Gastroesophageal sphincter (tissue), 4 donors: ENCODE results near the gene GOLGA6L10. TPM values are rescaled to one million over a fixed set of nuclear protein-coding genes. Genes with fewer than 3 reads are reported as not detected.
"Not testable (repeated sequence)": the region's sequence is repeated elsewhere in the genome, so short reads cannot be mapped to it uniquely, and the experiment has no call there.

Experiments used
- ATAC-seq: fragments of 150-250 bp; one replicate; pipeline ENCODE4 v1.9.1; 2016; ENCODE audit warnings: mild to moderate bottlenecking, moderate library complexity
- H3K27ac ChIP-seq, 4 donors: fragments of 200-600 bp; sonication (generic) in 3 of 4; 1 replicate in 3 of 4; 2 replicates in 1 of 4; pipeline ENCODE4 v1.5.1; 2016 to 2019
- H3K27me3 ChIP-seq: fragments of 200-600 bp; sonication (generic); one replicate; pipeline ENCODE4 v1.5.1; 2019
- H3K36me3 ChIP-seq, 2 donors: fragments of 200-600 bp; sonication (generic); one replicate each; pipeline ENCODE4 v1.5.1; 2019; ENCODE audit warnings: control low read depth in 1 of 2
- H3K4me1 ChIP-seq, 3 donors: fragments of 200-600 bp; sonication (generic); 1 replicate in 2 of 3; 2 replicates in 1 of 3; pipeline ENCODE4 v1.5.1; 2016 to 2019; ENCODE audit warnings: control low read depth in 2 of 3
- H3K4me3 ChIP-seq, 2 donors: fragments of 200-600 bp; sonication (generic); one replicate each; pipeline ENCODE4 v1.5.1; 2019; ENCODE audit warnings: mild to moderate bottlenecking in 1 of 2, moderate library complexity in 1 of 2
- H3K9me3 ChIP-seq, 3 donors: fragments of 200-600 bp; sonication (generic); one replicate each; pipeline ENCODE4 v1.5.1; 2017 to 2019; ENCODE audit warnings: control low read depth in 2 of 3
- WGBS, 2 donors: methylation state at CpG; one replicate each; pipeline ENCODE4 v1.1.5; 2018; ENCODE audit warnings: low coverage in 1 of 2; 5-methylcytosine and 5-hydroxymethylcytosine counted together
- total RNA-seq, 4 donors: library from RNA; depleted of rRNA; stranded (reverse); fragments of >200 nt; gene quantifications; one replicate each; pipeline ENCODE4 v1.1.0, GENCODE V29; 2016
- TF ChIP-seq, protein P1 (sequence below), 4 experiments: fragments of 200-600 bp in 2 of 4; fragments of 450-650 bp in 2 of 4; sonication (generic) in 1 of 4; IDR thresholded peaks; one replicate each; pipeline ENCODE4 v1.5.1; 2017 to 2019; ENCODE audit warnings: antibody characterized with exemption in 4 of 4, mild to moderate bottlenecking in 2 of 4, moderate library complexity in 2 of 4

GOLGA6L10 gene
- total RNA-seq, 4 donors from 2014 or later: 0.15 to 1.2 (median 0.87) TPM

GRCh38 chr15:82342632-82343374, 6.5 kb downstream of the GOLGA6L10 start:
- not testable (repeated sequence) for H3K27me3 ChIP-seq, H3K27ac ChIP-seq, H3K4me1 ChIP-seq, H3K9me3 ChIP-seq, ATAC-seq, H3K36me3 ChIP-seq, H3K4me3 ChIP-seq
- WGBS, 2 donors: 83% methylated on average over 4 of the region's 11 CpGs
- TF ChIP-seq, protein P1, sequence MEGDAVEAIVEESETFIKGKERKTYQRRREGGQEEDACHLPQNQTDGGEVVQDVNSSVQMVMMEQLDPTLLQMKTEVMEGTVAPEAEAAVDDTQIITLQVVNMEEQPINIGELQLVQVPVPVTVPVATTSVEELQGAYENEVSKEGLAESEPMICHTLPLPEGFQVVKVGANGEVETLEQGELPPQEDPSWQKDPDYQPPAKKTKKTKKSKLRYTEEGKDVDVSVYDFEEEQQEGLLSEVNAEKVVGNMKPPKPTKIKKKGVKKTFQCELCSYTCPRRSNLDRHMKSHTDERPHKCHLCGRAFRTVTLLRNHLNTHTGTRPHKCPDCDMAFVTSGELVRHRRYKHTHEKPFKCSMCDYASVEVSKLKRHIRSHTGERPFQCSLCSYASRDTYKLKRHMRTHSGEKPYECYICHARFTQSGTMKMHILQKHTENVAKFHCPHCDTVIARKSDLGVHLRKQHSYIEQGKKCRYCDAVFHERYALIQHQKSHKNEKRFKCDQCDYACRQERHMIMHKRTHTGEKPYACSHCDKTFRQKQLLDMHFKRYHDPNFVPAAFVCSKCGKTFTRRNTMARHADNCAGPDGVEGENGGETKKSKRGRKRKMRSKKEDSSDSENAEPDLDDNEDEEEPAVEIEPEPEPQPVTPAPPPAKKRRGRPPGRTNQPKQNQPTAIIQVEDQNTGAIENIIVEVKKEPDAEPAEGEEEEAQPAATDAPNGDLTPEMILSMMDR (IDR thresholded peaks at IDR 0.05): peak in 2 of 4 experiments; percentile 27 to 41

DNA sequence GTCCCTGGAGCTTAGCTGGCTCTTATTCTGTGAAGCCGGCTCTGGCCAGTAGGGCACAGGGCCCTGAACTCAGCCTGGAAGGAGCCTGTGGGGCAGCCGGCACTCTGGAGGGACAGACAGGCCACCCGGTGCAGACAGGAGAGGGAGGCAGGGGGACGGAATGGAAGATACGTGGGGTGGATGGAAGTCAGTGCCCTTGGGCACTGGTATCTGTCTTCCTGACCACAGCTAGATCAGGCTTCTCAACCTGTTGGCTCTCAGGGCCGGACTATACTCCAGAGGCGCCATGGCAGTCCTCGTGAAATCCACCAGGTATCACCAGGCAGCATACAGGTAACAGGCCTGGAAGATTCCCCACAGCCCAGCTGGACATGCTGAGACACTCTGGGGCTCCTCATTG, 10.7 kb downstream of the GOLGA6L10 start:
- H3K9me3 ChIP-seq, H3K4me1 ChIP-seq, H3K36me3 ChIP-seq, H3K27me3 ChIP-seq, H3K27ac ChIP-seq, H3K4me3 ChIP-seq, ATAC-seq: not testable (repeated sequence)
- WGBS, 2 donors: 80% methylated on average over 1 of the region's 8 CpGs; no CpG with 5 or more reads in 1 of the 2 donors

- not testable (repeated sequence) for H3K27ac ChIP-seq
- WGBS, 2 donors: no CpG with 5 or more reads among the region's 11 CpGs
Measured at GRCh38 chr15:82338053-82338452, 11.2 kb downstream of the GOLGA6L10 start.

DNA sequence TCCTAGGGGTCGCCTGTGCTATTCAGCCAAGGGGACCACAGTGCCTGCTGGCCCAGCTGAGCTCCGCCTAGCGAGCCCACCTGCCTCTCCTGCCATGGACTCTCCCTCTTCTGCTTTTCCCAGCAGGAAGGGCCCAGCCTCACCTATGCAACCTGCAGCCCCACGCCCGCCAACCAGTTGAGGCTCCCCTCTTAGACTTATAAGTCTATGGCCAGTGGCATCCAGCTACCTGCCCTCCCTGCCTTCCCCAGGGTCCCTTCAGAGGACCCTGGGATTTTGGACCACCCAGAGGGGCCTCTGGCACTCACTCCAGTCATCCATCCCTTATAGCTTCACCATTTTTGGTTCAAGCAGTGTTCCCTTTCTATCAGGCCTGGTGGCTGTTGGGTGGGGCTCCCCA, 12.2 kb downstream of the GOLGA6L10 start:
- WGBS, 2 donors: no CpG with 5 or more reads among the region's 5 CpGs
- H3K27me3 ChIP-seq, H3K36me3 ChIP-seq, H3K27ac ChIP-seq, H3K4me3 ChIP-seq, ATAC-seq, H3K9me3 ChIP-seq: not testable (repeated sequence)
- peaks cover 0 to 11% (median 0%) of the 10 kb centered on the region in 3 donors for H3K4me1 ChIP-seq

More at GRCh38 chr15:82338053-82338452, 11.2 kb downstream of the GOLGA6L10 start:
- H3K27me3 ChIP-seq, H3K4me3 ChIP-seq, H3K36me3 ChIP-seq, H3K4me1 ChIP-seq, H3K9me3 ChIP-seq, ATAC-seq: not testable (repeated sequence)

DNA sequence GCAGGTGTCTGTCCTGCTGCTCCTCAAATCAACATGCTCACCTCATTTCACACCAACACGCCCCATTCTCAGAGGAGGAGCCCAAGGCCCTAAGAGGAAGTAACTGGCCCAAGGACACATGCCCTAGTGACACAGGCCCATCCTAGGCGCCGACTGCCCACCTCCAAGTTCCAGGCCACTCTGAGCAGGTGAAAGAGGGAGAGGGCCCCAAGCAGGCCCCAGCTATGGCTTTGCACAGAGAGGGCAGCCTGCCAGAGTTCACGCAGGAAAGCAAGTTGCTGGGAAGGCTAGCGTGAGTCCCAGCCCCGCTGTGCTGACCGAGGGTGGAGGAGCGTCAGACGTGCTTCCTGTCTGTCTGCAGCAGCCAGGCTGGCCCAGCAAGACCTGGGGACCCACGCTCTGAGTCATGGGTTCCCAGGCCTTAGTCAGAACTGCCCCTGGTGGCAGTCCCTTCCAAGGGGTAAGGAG, 13.1 kb downstream of the GOLGA6L10 start:
- not testable (repeated sequence) for H3K27me3 ChIP-seq, H3K4me3 ChIP-seq, ATAC-seq, H3K36me3 ChIP-seq, H3K9me3 ChIP-seq, H3K27ac ChIP-seq
- WGBS, 2 donors: no CpG with 5 or more reads among the region's 10 CpGs
- H3K4me1 ChIP-seq: peaks cover 0 to 11% (median 0%) of the 10 kb centered on the region in 3 donors

GRCh38 chr15:82335006-82335405, 14.3 kb downstream of the GOLGA6L10 start:
- not testable (repeated sequence) for H3K9me3 ChIP-seq, H3K4me3 ChIP-seq, H3K27ac ChIP-seq, ATAC-seq, H3K36me3 ChIP-seq, H3K27me3 ChIP-seq
- WGBS, 2 donors: 100% methylated on average over 1 of the region's 2 CpGs; no CpG with 5 or more reads in 1 of the 2 donors
- peaks cover 0 to 11% (median 0%) of the 10 kb centered on the region in 3 donors for H3K4me1 ChIP-seq

GRCh38 chr15:82334554-82334932, 14.7 kb downstream of the GOLGA6L10 start:
- not testable (repeated sequence) for H3K9me3 ChIP-seq, H3K27ac ChIP-seq, H3K36me3 ChIP-seq, H3K4me3 ChIP-seq, H3K27me3 ChIP-seq, ATAC-seq
- peaks cover 0 to 11% (median 0%) of the 10 kb centered on the region in 3 donors for H3K4me1 ChIP-seq
- WGBS, 2 donors: no CpG with 5 or more reads among the region's 9 CpGs

DNA sequence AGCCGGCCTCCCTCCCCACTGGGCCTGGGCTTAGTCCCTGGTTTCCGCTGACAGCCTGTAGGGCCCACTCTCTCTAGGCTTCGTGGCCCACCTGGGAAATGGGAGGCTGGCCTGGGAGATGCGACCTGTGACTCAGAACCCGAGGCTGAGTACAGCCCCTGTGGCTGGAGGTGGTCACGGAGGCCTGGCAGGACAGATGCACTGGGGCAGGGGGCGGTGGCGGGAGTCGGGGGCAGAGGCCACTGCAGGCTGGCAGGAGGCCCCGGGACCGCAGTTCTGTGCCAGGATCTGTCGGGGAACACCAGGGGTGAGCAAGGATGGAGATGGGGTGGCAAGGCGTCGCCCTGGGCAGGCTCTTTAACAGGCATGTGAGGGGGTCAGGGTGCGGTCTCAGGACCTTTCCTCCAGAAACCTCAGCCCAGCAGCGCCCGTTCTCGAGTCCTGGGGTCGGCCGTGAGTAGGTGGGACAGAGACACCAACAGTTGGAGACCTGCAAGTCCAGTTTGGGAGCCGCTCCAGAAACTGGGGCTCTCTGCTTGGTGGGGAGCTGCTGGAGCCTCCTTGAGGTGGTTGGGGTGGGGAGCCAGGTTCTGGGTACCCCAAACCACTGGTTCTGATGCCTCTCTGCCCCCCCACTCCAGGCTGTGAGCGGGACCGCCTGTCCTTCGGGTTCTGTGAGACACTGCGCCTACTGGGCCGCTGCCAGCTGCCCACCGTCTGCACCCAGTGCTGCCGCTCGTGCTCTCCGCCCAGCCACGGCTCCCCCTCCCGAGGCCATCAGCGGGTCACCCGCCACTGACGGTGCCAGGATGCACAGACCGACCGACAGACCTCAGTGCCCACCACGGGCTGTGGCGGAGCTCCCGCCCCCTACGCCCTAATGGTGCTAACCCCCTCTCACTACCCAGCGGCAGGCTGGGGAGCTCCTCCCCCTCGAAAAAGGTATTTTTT, 15.4 kb downstream of the GOLGA6L10 start:
- H3K27ac ChIP-seq, H3K36me3 ChIP-seq, H3K9me3 ChIP-seq, ATAC-seq, H3K4me3 ChIP-seq, H3K27me3 ChIP-seq: not testable (repeated sequence)
- no CpG with 5 or more reads among the region's 43 CpGs for WGBS, 2 donors
- peaks cover 0 to 11% (median 0%) of the 10 kb centered on the region in 3 donors for H3K4me1 ChIP-seq

GRCh38 chr15:82332711-82333602, 16.3 kb downstream of the GOLGA6L10 start:
- H3K9me3 ChIP-seq, H3K27ac ChIP-seq, H3K36me3 ChIP-seq, H3K27me3 ChIP-seq, H3K4me3 ChIP-seq: not testable (repeated sequence)
- peaks cover 0 to 11% (median 0%) of the 10 kb centered on the region in 3 donors for H3K4me1 ChIP-seq
- WGBS, 2 donors: no CpG with 5 or more reads among the region's 13 CpGs
- ATAC-seq: peak; percentile 69

- no CpG with 5 or more reads among the region's 3 CpGs for WGBS, 2 donors
- ATAC-seq: peak; percentile 18
Measured at GRCh38 chr15:82331576-82332304, 17.5 kb downstream of the GOLGA6L10 start.

GRCh38 chr15:82330921-82331320, 18.4 kb downstream of the GOLGA6L10 start:
- not testable (repeated sequence) for ATAC-seq

More at GRCh38 chr15:82331576-82332304, 17.5 kb downstream of the GOLGA6L10 start:
- peaks cover 0 to 11% (median 0%) of the 10 kb centered on the region in 3 donors for H3K4me1 ChIP-seq
- H3K36me3 ChIP-seq, H3K4me3 ChIP-seq, H3K9me3 ChIP-seq, H3K27me3 ChIP-seq, H3K27ac ChIP-seq: not testable (repeated sequence)

More at GRCh38 chr15:82330921-82331320, 18.4 kb downstream of the GOLGA6L10 start:
- not testable (repeated sequence) for H3K9me3 ChIP-seq, H3K27me3 ChIP-seq, H3K36me3 ChIP-seq, H3K4me3 ChIP-seq, H3K27ac ChIP-seq
- peaks cover 0 to 11% (median 0%) of the 10 kb centered on the region in 3 donors for H3K4me1 ChIP-seq
- no CpG with 5 or more reads among the region's 11 CpGs for WGBS, 2 donors
